WTC11 (cell line): ENCODE measurements around the gene PPP1R12B. TPM values are rescaled to one million over a fixed set of nuclear protein-coding genes. Genes with fewer than 3 reads are reported as not detected.
"Not testable (repeated sequence)": the region's sequence is repeated elsewhere in the genome, so short reads cannot be mapped to it uniquely, and the experiment has no call there.

Experiments used
- ATAC-seq: fragments of 200-7000 bp; cut with Tn5 transposase; 2 replicates; pipeline ENCODE4 v1.10.0; 2021; ENCODE audit warnings: mild to moderate bottlenecking, moderate library complexity
- CTCF ChIA-PET: fragments of 300-600 bp; sonication (Branson Sonifier 250); formaldehyde crosslinking; loops from one replicate; lab custom pipeline; 2021; ENCODE audit warnings: antibody characterized with exemption; lab: Charles Lee
- POLR2A ChIA-PET: fragments of 350-600 bp; sonication (Branson Sonifier 250); formaldehyde crosslinking; loops from one replicate; lab custom pipeline; 2021; ENCODE audit warnings: antibody characterized with exemption; lab: Charles Lee
- DNase-seq: peaks from one replicate; pipeline ENCODE4 v3.0.0; 2021; ENCODE audit warnings: low spot score
- H3K27ac Mint-ChIP-seq: 2 replicates; pipeline ENCODE4 v1.8.0; 2021; ENCODE audit warnings: mixed read lengths
- H3K27me3 Mint-ChIP-seq: 2 replicates; pipeline ENCODE4 v1.8.0; 2021; ENCODE audit warnings: low read depth, mild to moderate bottlenecking, moderate library complexity, mixed read lengths
- H3K36me3 Mint-ChIP-seq: 2 replicates; pipeline ENCODE4 v1.8.0; 2021; ENCODE audit warnings: mixed read lengths
- H3K4me1 Mint-ChIP-seq: 2 replicates; pipeline ENCODE4 v1.8.0; 2022; ENCODE audit warnings: mixed read lengths
- H3K4me3 Mint-ChIP-seq: 2 replicates; pipeline ENCODE4 v1.8.0; 2021; ENCODE audit warnings: mild to moderate bottlenecking, moderate library complexity, mixed read lengths
- H3K9me3 Mint-ChIP-seq: 2 replicates; pipeline ENCODE4 v1.8.0; 2021; ENCODE audit warnings: mixed read lengths
- CTCF ChIP-seq: fragments of 200-600 bp; IDR thresholded peaks from 2 replicates; pipeline ENCODE4 v1.8.0; 2022; ENCODE audit warnings: antibody characterized with exemption
- EMX1 ChIP-seq: fragments of 250-450 bp; sonication (Bioruptor Pico); IDR thresholded peaks from 2 replicates; pipeline ENCODE4 v1.8.0; 2021; ENCODE audit warnings: mild to moderate bottlenecking
- FOXP1 ChIP-seq: sonication (generic); formaldehyde crosslinking; IDR thresholded peaks from 2 replicates; pipeline ENCODE4 v1.8.0; 2022; ENCODE audit warnings: missing genetic modification reagents, mild to moderate bottlenecking, moderate library complexity, borderline replicate concordance
- HMGXB4 ChIP-seq: sonication (generic); formaldehyde crosslinking; IDR thresholded peaks from 2 replicates; pipeline ENCODE4 v1.8.1; 2023; ENCODE audit warnings: mild to moderate bottlenecking, moderate library complexity, missing genetic modification reagents
- MLX ChIP-seq: sonication (generic); formaldehyde crosslinking; IDR thresholded peaks from 2 replicates; pipeline ENCODE4 v1.8.1; 2023; ENCODE audit warnings: mild to moderate bottlenecking, missing genetic modification reagents, moderate library complexity
- PRRX2 ChIP-seq: fragments of 250-450 bp; sonication (Bioruptor Pico); IDR thresholded peaks from 2 replicates; pipeline ENCODE4 v1.8.0; 2021; ENCODE audit warnings: mild to moderate bottlenecking
- SP1 ChIP-seq: sonication (generic); formaldehyde crosslinking; conservative IDR thresholded peaks from 2 replicates; pipeline ENCODE4 v1.8.1; 2022; ENCODE audit warnings: missing genetic modification reagents
- TEAD1 ChIP-seq: sonication (generic); formaldehyde crosslinking; IDR thresholded peaks from 2 replicates; pipeline ENCODE4 v1.8.0; 2022; ENCODE audit warnings: mild to moderate bottlenecking, missing genetic modification reagents
- TP53 ChIP-seq: sonication (generic); formaldehyde crosslinking; IDR thresholded peaks from 2 replicates; pipeline ENCODE4 v1.8.1; 2023; ENCODE audit warnings: mild to moderate bottlenecking, missing genetic modification reagents
- USF1 ChIP-seq: sonication (generic); formaldehyde crosslinking; IDR thresholded peaks from 2 replicates; pipeline ENCODE4 v1.8.0; 2022; ENCODE audit warnings: mild to moderate bottlenecking, missing genetic modification reagents
- ZNF263 ChIP-seq: sonication (generic); formaldehyde crosslinking; IDR thresholded peaks from 2 replicates; pipeline ENCODE4 v1.8.1; 2022; ENCODE audit warnings: low read depth, mild to moderate bottlenecking, moderate library complexity, missing genetic modification reagents
- ZSCAN18 ChIP-seq: fragments of 250-450 bp; sonication (Bioruptor Pico); IDR thresholded peaks from 2 replicates; pipeline ENCODE4 v2.1.2; 2022; ENCODE audit warnings: mild to moderate bottlenecking, moderate library complexity
- total RNA-seq: library from RNA; stranded (reverse); gene quantifications from 3 replicates; pipeline ENCODE4 v1.2.3, GENCODE V29; 2021

PPP1R12B gene
- total RNA-seq, 1 experiment from 2014 or later: 19.2 TPM

- DNase-seq (no peak), ATAC-seq (no peak)
- ChIA-PET CTCF (interaction anchor here (1.7 kb wide), 1 partner anchor 31 kb away, joined by 3 read pairs; no protein-coding TSS in a partner anchor), POLR2A (no interaction called here)
- no peaks in the 10 kb centered on the region for H3K9me3 Mint-ChIP-seq
- no peaks in the 10 kb centered on the region for H3K36me3 Mint-ChIP-seq
- H3K27me3 Mint-ChIP-seq: no peaks in the 10 kb centered on the region
- H3K4me1 Mint-ChIP-seq: peaks cover 31% of the 10 kb centered on the region
- TF ChIP-seq CTCF: no peak
- no peak for TF ChIP-seq FOXP1 (CRISPR knock-in tag)
- no peak for TF ChIP-seq PRRX2
- TF ChIP-seq SP1 (CRISPR knock-in tag): no peak
- TF ChIP-seq HMGXB4: no peak
- no peak for TF ChIP-seq TEAD1
- TF ChIP-seq ZSCAN18 (CRISPR knock-in tag): no peak
- TF ChIP-seq MLX (CRISPR knock-in tag): no peak
- TF ChIP-seq EMX1 (CRISPR knock-in tag): no peak
- TF ChIP-seq TP53 (CRISPR knock-in tag): no peak
- TF ChIP-seq USF1: no peak
- TF ChIP-seq ZNF263: no peak
- H3K27ac Mint-ChIP-seq: no peak overlapping the region
- H3K4me3 Mint-ChIP-seq: no peak overlapping the region
Observed at GRCh38 chr1:202540448-202540847, 191.9 kb downstream of the PPP1R12B start.

GRCh38 chr1:202540858-202541257 lies 192.4 kb downstream of the PPP1R12B start:
- H3K4me1 Mint-ChIP-seq: peaks cover 31% of the 10 kb centered on the region
- H3K9me3 Mint-ChIP-seq, POLR2A ChIA-PET, H3K27me3 Mint-ChIP-seq, DNase-seq, H3K27ac Mint-ChIP-seq, H3K36me3 Mint-ChIP-seq, H3K4me3 Mint-ChIP-seq, ATAC-seq: not testable (repeated sequence)
- CTCF ChIA-PET: interaction anchor here (1.7 kb wide), 1 partner anchor 31 kb away, joined by 3 read pairs; no protein-coding TSS in a partner anchor

- H3K36me3 Mint-ChIP-seq, H3K4me3 Mint-ChIP-seq, H3K9me3 Mint-ChIP-seq, DNase-seq, ATAC-seq, POLR2A ChIA-PET, H3K27me3 Mint-ChIP-seq: not testable (repeated sequence)
- CTCF ChIA-PET: interaction anchor here (1.0 kb wide), 1 partner anchor 41 kb away, joined by 5 read pairs; no protein-coding TSS in a partner anchor
- Mint-ChIP-seq H3K4me1 (peaks cover 31% of the 10 kb centered on the region), H3K27ac (peak overlapping the region; percentile 21; the same call in 1 of the 2 replicates)
Observed at GRCh38 chr1:202542415-202542814, 193.9 kb downstream of the PPP1R12B start.

GRCh38 chr1:202543537-202543936 lies 195.0 kb downstream of the PPP1R12B start:
- not testable (repeated sequence) for H3K27ac Mint-ChIP-seq

GRCh38 chr1:202544766-202545449 lies 196.4 kb downstream of the PPP1R12B start:
- H3K36me3 Mint-ChIP-seq, POLR2A ChIA-PET, H3K27ac Mint-ChIP-seq, ATAC-seq, DNase-seq, H3K27me3 Mint-ChIP-seq, H3K9me3 Mint-ChIP-seq, H3K4me3 Mint-ChIP-seq: not testable (repeated sequence)
- peaks cover 18% of the 10 kb centered on the region for H3K4me1 Mint-ChIP-seq
- CTCF ChIA-PET: interaction anchor here (2.9 kb wide), 1 partner anchor 17 kb away, joined by 10 read pairs; no protein-coding TSS in a partner anchor

More at GRCh38 chr1:202543537-202543936, 195.0 kb downstream of the PPP1R12B start:
- ATAC-seq, H3K27me3 Mint-ChIP-seq, H3K36me3 Mint-ChIP-seq, DNase-seq, POLR2A ChIA-PET, H3K4me3 Mint-ChIP-seq, H3K9me3 Mint-ChIP-seq: not testable (repeated sequence)
- CTCF ChIA-PET: interaction anchor here (0.5 to 2.9 kb wide), 3 partner anchors 19 to 170 kb away, joined by 3 to 10 read pairs (median 3); no protein-coding TSS in a partner anchor
- peaks cover 27% of the 10 kb centered on the region for H3K4me1 Mint-ChIP-seq

GRCh38 chr1:202545647-202546303 lies 197.3 kb downstream of the PPP1R12B start:
- H3K27me3 Mint-ChIP-seq, H3K27ac Mint-ChIP-seq, H3K36me3 Mint-ChIP-seq, POLR2A ChIA-PET, H3K9me3 Mint-ChIP-seq, DNase-seq, ATAC-seq, H3K4me3 Mint-ChIP-seq: not testable (repeated sequence)
- CTCF ChIA-PET: interaction anchor here (2.9 kb wide), 1 partner anchor 16 kb away, joined by 10 read pairs; no protein-coding TSS in a partner anchor
- H3K4me1 Mint-ChIP-seq: peaks cover 11% of the 10 kb centered on the region
